D341Med (cell line): ENCODE results near the gene PLXDC2.

Experiments used
- DNase-seq: peaks from one replicate; pipeline ENCODE4 v3.0.0; 2012; ENCODE audit warnings: low spot score

PLXDC2 gene

GRCh38 chr10:19857876-19858275, 41.6 kb downstream of the PLXDC2 start:
- no peak for DNase-seq

- DNase-seq, result no peak
Observed at GRCh38 chr10:19860107-19860506, 43.9 kb downstream of the PLXDC2 start.

- no peak for DNase-seq
Observed at GRCh38 chr10:19862811-19863515, 46.7 kb downstream of the PLXDC2 start.

DNA sequence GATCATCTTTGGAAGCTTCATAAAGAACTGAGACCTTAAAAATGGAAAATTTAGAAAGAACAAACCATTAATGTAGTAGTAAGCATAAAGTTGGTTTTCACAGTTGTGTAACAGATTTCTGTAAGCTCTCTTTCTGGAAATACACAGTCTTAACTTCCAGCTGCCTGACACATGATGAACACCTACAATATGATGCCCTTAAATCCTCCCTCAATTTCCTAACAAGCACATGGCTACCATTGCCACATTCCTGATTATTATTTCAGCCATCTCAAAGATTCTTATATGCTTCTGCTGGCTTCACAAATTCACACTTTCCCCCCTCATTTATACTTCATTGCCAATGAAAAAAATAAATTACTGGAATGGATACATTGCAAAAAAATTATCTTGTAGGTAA, 49.4 kb downstream of the PLXDC2 start:
- DNase-seq, result no peak

DNA sequence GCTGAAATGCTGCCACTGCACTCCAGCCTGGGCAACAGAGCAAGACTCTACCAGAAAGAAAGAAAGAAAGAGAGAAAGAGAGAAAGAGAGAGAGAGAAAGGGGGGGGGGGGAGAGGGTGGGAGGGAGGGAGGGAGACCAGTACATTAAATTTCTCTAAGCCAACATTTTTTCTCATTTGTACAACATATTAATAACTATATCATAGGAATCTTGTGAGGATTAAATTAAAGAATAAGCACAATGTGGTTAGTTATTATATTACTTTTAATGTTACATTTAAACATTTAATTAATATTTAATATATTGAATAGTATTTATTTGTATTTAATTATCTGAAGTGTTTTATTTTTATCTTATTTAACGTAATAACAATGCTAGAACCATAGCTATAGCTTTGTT, 53.1 kb downstream of the PLXDC2 start:
- no peak for DNase-seq

GRCh38 chr10:19872504-19873271, 56.5 kb downstream of the PLXDC2 start:
- no peak for DNase-seq

- DNase-seq, result no peak
Observed at GRCh38 chr10:19874190-19874589, 58.0 kb downstream of the PLXDC2 start.

DNA sequence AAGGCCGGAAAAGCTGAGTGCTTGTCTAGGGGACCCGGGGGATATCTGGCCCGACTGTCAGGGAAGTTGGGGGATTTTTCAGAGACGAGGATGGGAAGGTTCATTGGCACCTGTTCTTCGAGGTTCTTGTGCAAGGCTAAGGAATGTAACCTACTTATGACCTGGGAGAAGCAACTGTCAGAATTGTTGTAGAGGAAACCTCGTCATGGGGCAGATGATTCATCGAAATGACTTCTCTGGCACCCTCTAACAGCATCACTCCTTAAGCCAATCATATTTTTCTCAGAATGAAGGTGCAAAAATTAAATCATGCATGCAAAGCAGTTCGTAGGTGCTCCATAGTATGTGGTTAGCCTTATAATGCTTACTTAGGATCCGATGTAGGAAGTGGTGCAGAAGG, 58.6 kb downstream of the PLXDC2 start:
- DNase-seq, result no peak

DNA sequence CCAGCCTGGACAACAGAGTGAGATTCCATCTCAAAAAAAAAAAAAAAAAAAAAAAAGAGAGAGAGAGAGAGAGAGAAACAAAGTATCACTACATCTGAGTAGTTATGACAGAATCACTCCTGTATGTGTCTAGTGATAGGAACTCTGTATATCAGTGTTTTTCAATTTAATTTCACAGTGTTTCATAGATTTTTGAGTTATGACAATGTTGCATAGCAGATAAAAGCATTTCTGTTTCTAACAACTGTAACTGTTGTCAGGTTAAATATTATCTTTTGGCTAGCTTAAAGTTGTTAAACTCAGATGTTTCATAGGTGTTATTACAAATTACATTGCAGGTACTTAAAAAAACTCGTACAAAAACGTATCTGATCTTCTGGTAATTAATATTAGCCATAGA, 60.3 kb downstream of the PLXDC2 start:
- no peak for DNase-seq

GRCh38 chr10:19877466-19878255, 61.4 kb downstream of the PLXDC2 start:
- no peak for DNase-seq

- no peak for DNase-seq
Observed at GRCh38 chr10:19882621-19883020, 66.4 kb downstream of the PLXDC2 start.

GRCh38 chr10:19888061-19888660, 71.9 kb downstream of the PLXDC2 start:
- no peak for DNase-seq

DNA sequence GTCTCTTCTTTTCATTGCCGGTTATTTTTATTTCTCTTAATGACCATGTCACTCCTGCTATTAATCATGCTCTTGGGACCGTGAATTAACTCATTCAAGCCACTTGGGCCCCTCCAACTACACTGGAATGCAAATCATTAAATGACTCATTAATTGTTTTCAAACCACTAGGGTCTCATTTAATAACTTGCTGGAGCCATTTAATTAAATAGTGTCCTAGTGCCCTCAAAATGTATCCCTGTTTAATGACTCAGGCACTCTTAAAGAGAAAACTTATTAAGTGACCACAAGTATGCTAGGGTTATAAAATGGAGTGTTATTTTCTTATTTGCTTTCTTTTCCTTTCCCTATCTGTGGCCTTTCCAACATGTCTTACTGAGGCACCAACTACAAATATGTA, 73.0 kb downstream of the PLXDC2 start:
- DNase-seq, result no peak

DNA sequence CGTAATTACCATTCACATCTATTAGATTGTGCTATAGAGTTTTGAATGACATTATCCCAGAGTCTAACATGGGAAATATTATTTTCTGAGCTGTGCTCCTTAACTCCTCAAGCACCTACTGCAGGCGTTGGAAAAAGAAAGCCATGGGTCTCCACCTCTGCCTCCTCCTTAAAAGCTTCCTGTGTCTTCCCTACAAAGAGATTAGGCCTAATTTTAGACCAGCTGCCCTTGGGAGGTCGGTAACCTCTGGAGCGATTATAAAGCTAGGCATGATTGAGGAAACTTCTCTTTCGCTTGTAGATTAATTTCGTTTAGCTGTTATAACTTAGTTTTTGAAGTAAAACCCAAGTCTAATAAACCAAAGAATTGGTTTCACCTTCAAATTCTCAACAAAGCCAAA, 75.2 kb downstream of the PLXDC2 start:
- DNase-seq, result no peak

GRCh38 chr10:19892270-19892669, 76.0 kb downstream of the PLXDC2 start:
- no peak for DNase-seq

GRCh38 chr10:19892677-19893076, 76.4 kb downstream of the PLXDC2 start:
- no peak for DNase-seq

- DNase-seq, result no peak
Observed at GRCh38 chr10:19895500-19895899, 79.3 kb downstream of the PLXDC2 start.

GRCh38 chr10:19902456-19902855, 86.2 kb downstream of the PLXDC2 start:
- DNase-seq, result no peak

- DNase-seq, result no peak
Observed at GRCh38 chr10:19904202-19904661, 88.0 kb downstream of the PLXDC2 start.

DNA sequence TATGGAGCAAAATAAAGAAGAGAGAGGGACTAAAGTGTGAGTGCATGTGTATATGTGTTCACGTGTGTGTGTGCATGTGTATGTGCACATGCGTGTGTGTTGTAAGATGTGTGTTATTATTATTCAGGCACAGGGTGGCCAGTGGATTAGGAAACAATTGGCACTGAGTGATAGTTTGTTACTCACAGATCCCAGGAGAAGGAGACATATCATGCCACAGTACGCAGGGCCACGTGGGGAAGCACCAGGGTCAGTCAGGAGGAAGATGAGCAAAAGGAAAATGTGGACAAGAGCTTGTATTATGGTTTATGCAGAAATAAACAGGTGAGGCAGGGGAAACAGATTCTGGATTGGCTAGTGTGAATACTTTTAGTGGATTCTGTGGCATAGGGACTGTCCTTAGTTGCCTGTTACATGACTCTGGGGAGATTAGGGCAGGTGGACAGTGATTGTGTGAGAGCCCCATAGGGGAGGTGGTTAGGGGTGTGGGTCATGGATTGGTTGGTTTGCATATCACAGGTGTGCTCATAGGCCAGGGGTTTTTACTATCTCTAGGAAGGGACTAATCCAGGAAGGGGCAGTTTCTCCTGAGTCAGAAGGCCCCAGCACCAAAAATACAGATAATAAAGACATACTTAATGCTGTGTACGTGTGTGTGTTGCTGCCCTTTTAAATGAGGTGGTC, 90.0 kb downstream of the PLXDC2 start:
- no peak for DNase-seq

DNA sequence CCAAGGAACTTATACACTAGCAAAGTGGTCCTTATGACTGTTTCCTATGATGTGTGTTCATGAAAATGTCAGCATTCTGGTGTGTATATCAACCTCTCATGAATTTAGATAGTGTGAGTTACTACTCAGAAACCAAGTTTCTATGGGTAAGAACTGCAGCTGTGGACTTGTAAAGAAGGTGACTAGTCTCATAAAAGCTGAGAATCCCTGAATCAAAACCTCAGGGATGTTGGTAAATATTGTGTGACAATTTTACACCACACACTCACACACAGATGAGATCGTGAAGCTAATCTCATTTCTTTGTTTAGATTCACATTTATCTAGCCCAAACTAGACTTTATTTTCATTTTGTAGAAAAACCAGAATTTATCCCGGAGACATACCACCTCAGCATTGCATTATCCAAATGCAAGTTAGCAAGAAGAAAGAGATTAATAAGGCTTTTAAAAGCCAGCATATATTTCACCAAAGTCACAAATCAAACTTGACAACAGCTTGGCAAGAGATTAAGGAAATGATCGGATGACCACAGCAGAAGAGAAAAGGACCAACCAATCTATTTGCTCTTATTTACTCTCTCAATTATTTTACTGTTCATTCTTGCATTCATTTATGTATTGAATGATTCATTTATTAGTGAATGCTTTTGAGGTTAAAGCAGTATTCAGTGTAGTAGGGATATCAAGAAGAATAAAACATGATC, 92.9 kb downstream of the PLXDC2 start:
- DNase-seq, result no peak
